HG02763 (cell line): ENCODE results near the gene KL.

ENCODE experiments used
- ATAC-seq: cut with Tn5 transposase; IDR thresholded peaks from one replicate; pipeline ENCODE4 v1.9.1; 2021; ENCODE audit warnings: mild to moderate bottlenecking, moderate library complexity; ENCODE audit not compliant: unreplicated experiment

KL gene

GRCh38 chr13:33033986-33034385 is 17.8 kb downstream of the KL start:
- ATAC-seq, result no peak

- no peak for ATAC-seq
Measured at GRCh38 chr13:33034882-33035520, 18.8 kb downstream of the KL start.

GRCh38 chr13:33037673-33038072 is 21.4 kb downstream of the KL start:
- no peak for ATAC-seq

GRCh38 chr13:33040090-33040489 is 23.9 kb downstream of the KL start:
- no peak for ATAC-seq

DNA sequence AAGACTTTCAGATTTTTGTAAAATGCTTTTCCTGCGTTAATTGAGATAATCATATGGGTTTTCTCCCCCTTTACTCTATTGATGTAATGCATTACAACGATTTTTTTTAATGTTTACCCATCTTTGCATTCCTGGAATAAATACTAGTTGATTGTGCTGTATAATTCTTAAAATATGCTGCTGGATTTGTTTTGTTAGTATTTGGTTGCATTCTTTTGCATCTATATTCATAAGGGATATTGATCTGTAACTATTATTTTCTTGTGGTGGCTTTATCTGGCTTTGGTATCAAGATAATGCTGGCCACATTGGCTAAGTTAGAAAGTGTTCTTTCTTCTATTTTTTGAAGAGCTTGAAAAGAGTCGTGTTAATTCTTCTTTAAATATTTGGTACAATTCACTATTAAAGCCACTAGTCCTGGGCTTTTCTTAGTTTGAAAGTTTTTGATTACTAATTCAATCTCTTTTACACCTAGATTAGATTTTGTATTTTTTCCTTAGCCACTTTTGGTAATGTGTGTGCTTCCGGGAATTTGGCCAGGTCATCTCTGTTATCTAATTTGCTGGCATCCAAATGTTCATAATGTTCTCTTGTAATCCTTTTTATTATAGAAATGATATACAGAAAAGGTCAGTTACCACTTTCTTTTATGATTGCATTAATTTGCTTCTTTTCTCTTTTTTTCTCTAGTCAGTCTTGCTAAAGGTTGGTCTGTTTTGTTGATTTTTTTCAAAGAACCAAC is 29.8 kb downstream of the KL start:
- no peak for ATAC-seq

DNA sequence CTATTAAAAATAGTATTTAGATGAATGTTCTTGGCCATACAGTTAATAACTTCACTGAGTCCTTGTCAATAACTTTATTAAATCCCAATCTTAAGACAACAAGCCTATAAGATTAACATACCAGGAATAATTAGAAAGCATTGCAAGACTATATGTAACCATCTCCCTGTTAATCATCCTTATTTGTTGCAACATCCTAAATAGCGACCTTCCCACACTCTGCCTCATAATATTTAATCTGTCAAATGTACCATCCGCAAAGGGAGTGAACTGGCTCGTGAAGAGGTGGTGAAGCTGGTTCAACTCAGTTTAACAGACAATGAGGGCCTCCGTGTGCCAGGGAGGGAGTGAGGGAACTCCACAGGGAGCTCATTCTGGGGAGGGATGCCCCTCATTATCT is 33.9 kb downstream of the KL start:
- no peak for ATAC-seq

DNA sequence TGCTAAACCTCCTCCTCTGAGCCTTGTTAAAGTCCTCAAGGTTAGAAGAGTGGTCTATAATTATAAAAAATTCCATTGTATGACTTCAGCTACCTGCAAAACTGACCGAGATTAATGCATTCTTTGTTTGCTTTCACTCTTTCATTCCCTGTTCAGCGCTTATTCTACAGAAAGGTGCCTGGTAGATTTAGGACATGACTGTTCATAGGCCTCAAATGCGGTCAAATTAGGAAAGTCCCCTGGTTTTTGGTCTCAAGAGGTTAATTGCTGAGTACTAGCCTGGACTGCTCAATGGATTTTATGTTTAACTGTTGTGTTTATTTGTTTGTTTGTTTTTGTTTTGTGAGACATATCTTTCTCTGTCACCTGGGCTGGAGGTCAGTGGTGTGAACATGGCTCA is 35.4 kb downstream of the KL start:
- no peak for ATAC-seq

DNA sequence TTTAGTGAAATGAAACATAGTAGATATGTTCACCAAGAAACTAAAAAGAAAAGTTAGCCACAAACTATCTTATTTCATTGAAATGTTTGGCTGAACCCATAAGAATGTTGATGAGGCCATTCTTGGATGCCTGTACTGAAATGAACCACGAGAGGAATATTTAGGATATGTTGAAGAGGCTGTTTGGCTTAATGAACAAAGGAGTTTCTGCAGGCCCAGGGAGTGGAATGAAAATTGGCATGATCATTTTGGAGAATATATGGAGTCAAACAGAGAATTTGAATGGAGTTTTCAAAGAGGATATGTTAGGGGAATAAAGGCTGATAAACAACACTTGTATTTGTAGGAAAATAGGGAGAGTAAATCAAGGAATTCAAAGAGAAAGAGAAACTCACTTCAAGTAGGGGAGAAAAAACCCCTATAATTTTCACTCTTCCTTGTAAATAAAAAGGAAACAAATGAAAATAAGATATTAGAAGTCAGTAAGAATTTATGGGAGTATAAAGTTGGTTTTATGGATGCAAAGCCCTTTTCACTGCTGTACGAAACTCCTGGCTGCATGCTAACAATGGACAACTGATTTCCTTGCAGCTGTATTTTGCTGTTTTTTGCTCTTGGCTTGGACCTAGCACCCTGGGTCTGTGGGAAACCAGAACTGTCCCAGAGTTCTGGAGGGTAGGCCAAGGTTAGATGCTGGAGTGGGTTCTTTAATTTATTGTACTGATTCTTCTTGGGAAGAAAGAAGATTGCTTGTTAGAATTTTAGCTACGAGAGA is 36.5 kb downstream of the KL start:
- ATAC-seq, result no peak

GRCh38 chr13:33053397-33054066 is 37.3 kb downstream of the KL start:
- ATAC-seq, result no peak

DNA sequence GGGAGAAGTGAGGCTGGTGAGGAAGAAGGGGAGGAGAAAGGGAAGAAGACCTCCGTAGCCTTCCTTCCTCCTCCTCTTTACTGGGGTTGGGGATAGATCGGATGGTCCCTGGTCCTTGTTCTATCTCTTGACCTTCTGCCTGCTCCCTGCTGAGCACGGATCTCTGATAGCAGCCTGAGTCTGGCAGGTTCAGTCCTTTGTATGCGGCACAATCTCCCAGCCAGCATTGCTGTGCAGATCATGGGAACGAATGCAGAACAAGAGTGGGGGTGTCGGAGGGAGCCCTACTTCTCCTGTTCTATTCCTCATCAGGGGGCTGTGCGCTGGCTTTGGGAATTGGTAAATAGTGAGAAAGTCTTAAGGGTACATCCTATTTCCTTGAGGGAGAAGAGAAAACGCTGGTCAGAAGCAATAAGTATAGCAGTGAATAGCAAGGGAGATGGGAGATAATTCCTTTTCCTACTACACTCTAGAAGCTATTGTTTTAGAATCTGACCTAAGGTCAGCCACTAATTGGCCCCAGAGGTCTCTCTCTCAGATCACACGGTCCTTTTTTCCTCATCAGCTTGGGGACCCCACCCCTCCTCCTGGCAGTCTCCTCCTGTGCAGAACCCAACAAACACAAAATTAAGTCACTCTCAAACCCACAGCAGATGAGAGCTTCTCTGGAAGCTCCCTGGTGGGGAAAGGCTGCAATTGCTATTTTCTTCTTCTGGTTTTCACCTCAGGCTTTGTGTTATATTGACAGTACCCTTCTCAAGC is 41.0 kb downstream of the KL start:
- ATAC-seq, result no peak

DNA sequence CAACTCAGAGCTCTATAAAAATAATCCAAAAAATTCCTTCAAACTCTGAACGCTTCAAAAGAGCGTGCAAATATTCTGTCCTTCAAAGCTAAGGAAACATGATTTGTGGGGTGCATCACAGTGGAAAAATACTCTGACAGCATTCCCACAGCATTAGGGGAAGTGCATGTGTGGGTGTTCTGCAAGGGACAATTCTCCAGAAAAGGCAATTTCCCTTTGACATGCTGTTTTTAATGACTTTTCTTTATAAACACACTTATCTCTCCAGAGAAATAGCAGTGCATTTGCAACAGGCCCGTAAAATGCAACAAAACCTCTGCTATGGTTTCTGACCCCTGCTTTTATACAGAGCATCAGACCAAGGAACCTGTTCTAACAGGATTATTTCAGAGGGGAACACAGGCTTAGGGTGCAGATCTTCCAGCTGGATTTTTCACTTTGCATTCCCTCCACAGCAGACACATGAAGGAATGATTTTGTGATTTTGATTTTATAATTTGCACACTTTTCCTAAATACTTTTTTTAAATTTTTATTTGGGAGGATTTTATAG is 42.6 kb downstream of the KL start:
- no peak for ATAC-seq

DNA sequence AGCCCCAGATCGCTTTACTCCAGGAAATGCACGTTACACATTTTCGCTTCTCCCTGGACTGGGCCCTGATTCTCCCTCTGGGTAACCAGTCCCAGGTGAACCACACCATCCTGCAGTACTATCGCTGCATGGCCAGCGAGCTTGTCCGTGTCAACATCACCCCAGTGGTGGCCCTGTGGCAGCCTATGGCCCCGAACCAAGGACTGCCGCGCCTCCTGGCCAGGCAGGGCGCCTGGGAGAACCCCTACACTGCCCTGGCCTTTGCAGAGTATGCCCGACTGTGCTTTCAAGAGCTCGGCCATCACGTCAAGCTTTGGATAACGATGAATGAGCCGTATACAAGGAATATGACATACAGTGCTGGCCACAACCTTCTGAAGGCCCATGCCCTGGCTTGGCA is 44.6 kb downstream of the KL start:
- ATAC-seq, result no peak

DNA sequence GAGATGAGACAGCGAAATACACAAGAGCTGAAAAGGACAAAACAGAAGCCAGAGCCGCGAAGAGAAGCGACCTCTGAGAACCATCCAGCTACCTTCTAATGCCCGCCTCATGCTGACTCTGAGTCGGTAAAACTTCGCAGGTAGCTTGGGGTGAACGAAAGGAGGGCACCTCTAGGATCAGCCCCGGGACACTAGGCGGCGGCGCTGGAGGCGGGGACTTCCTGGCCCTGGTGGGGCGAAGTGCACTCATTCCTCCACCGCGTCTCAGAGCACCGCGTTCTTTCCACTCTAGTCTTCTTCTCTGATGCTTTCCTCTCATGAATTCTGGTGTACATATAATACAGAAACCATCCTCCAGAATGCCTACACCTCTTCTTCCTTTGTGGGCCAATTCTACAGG is 50.1 kb downstream of the KL start:
- no peak for ATAC-seq

GRCh38 chr13:33069365-33069764 is 53.1 kb downstream of the KL start:
- ATAC-seq, result no peak

- ATAC-seq, result no peak
Measured at GRCh38 chr13:33070713-33071112, 54.5 kb downstream of the KL start.

DNA sequence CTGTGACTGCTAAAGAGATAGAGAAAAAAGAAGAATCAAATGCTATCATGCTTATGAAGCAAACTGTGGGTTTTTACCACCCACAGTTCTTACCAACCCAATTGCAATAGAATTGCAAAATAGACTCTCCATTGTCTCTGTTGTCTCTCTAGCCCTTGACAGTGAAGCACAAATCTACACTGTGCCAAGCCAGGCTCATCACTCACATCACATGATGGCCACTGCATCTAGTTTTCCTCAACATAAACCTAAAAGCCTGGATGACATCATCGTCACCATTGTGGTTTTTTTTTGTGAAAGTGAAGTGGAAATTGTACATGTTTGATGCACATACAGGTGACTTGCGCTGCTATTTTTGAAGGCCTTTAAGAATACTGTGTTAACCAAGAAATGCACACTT is 56.1 kb downstream of the KL start:
- ATAC-seq, result no peak

DNA sequence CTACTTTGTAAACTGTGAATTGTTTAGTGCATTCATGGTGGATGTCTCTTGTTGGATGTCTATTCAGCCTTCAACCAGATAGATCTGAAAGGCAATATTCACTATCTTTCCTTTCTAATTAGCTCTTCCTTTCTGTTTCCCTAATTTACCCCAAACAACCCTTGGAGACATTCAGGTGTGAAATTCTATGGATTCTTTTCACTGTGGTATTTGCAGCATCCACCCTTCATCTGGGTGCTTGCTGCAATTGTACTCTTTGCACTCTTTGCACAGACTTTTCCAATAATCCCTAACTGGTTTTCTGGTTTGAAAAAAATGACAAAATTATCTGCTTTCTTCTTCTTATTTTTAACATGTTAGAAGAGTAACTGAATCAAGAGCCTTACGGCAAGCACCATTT is 56.5 kb downstream of the KL start:
- no peak for ATAC-seq

GRCh38 chr13:33073338-33073737 is 57.1 kb downstream of the KL start:
- ATAC-seq, result no peak

DNA sequence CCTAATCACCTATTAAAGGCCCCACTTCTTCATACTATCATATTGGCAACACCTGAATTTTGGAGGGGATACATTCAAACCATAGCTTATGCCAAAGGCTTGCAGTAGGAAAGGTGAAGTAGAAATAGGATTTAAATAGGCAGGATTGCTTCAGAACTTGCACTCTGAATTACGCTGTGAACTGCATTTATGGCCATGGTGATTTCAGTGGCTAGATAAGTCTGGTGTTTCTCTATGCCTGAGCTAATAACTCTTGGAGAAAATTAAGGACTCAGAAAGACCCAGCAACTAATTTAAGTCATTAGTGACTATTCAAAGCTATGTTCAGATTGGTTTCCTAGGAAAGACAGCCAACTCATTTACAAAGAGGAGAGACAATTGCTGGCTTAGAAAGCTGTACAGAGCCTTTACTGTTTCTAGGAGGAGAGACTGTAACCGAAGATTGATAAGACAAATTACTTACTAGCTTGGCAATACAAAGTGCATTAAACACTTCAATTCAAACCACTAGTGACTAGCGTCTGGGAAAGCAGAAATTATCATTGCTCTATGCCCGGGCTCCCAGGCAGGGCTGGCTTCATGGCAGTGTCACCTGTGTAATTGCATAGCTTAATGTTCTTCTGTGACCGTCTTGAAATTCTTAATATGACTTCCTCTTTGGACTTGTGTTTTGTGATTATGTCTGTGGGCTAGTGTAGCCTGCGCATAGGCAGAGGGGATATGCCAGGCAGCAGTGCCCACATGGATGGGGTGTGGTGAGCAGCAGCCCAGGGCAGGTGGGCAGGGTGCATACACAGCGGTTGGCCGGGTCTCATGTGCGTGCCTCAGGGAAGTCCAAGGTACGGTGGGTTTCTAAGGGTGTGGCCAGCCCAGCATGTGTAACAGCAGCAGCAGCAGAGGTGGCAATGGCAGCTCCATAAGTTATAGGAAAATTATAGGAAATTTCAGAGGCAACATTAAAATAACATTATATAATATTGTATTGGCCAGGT is 60.1 kb downstream of the KL start:
- ATAC-seq, result no peak
